HepG2 (cell line): ENCODE measurements around the gene ADAT3. TPM values are rescaled to one million over a fixed set of nuclear protein-coding genes. Genes with fewer than 3 reads are reported as not detected.

Source experiments
- BORCS8-MEF2B ChIP-seq: sonication (generic); formaldehyde crosslinking; IDR thresholded peaks from 2 replicates; pipeline ENCODE4 v1.8.0; 2022; ENCODE audit warnings: mild to moderate bottlenecking, missing genetic modification reagents
- CREM ChIP-seq, 2 experiments: sonication (generic) in 1 of 2; formaldehyde crosslinking in 1 of 2; IDR thresholded peaks; 2 replicates each; pipeline versions ENCODE4 v1.4.0 to v1.6.1; 2016 to 2020; ENCODE audit warnings: antibody characterized with exemption in 1 of 2, mild to moderate bottlenecking in 1 of 2, missing genetic modification reagents in 1 of 2
- GFI1 ChIP-seq: sonication (generic); formaldehyde crosslinking; IDR thresholded peaks from 2 replicates; pipeline ENCODE4 v1.5.0; 2020; ENCODE audit warnings: missing genetic modification reagents, mild to moderate bottlenecking, borderline replicate concordance
- KDM5B ChIP-seq: sonication (generic); formaldehyde crosslinking; IDR thresholded peaks from 2 replicates; pipeline ENCODE4 v1.4.0; 2020; ENCODE audit warnings: missing genetic modification reagents, mild to moderate bottlenecking, borderline replicate concordance
- KLF13 ChIP-seq: sonication (generic); formaldehyde crosslinking; IDR thresholded peaks from 2 replicates; pipeline ENCODE4 v1.4.0; 2020; ENCODE audit warnings: mild to moderate bottlenecking, missing genetic modification reagents
- KMT2B ChIP-seq: IDR thresholded peaks from 2 replicates; pipeline ENCODE4 v1.6.1; 2016; ENCODE audit warnings: missing genetic modification reagents, missing compliant biosample characterization
- PBX3 ChIP-seq: sonication (generic); formaldehyde crosslinking; IDR thresholded peaks from 2 replicates; pipeline ENCODE4 v1.8.1; 2023; ENCODE audit warnings: missing genetic modification reagents, inconsistent platforms, borderline replicate concordance
- SSRP1 ChIP-seq: IDR thresholded peaks from 2 replicates; pipeline ENCODE4 v1.6.1; 2016; ENCODE audit warnings: control low read depth
- STAG1 ChIP-seq: sonication (generic); formaldehyde crosslinking; IDR thresholded peaks from 2 replicates; pipeline ENCODE4 v1.4.0; 2020; ENCODE audit warnings: missing genetic modification reagents
- TBX3 ChIP-seq: fragments of 450-650 bp; IDR thresholded peaks from 2 replicates; pipeline ENCODE4 v1.6.1; 2017; ENCODE audit warnings: antibody characterized with exemption, mild to moderate bottlenecking, inconsistent platforms, borderline replicate concordance
- TFDP2 ChIP-seq: sonication (generic); formaldehyde crosslinking; IDR thresholded peaks from 2 replicates; pipeline ENCODE4 v1.4.0; 2020; ENCODE audit warnings: missing genetic modification reagents
- ZBTB26 ChIP-seq: IDR thresholded peaks from 2 replicates; pipeline ENCODE4 v1.6.1; 2016; ENCODE audit warnings: missing compliant biosample characterization, missing genetic modification reagents, borderline replicate concordance
- ZBTB3 ChIP-seq: sonication (generic); formaldehyde crosslinking; IDR thresholded peaks from 2 replicates; pipeline ENCODE4 v1.4.0; 2020; ENCODE audit warnings: low read depth, mild to moderate bottlenecking, moderate library complexity, missing genetic modification reagents, borderline replicate concordance
- ZFP82 ChIP-seq: sonication (generic); formaldehyde crosslinking; IDR thresholded peaks from 2 replicates; pipeline ENCODE4 v1.5.1; 2020; ENCODE audit warnings: mild to moderate bottlenecking, missing genetic modification reagents, borderline replicate concordance
- ZNF354B ChIP-seq: sonication (generic); formaldehyde crosslinking; IDR thresholded peaks from 2 replicates; pipeline ENCODE4 v1.8.0; 2022; ENCODE audit warnings: mild to moderate bottlenecking, missing genetic modification reagents
- ZNF503 ChIP-seq: sonication (generic); formaldehyde crosslinking; IDR thresholded peaks from 2 replicates; pipeline ENCODE4 v1.4.0; 2020; ENCODE audit warnings: missing genetic modification reagents
- ZNF687 ChIP-seq: sonication (generic); formaldehyde crosslinking; IDR thresholded peaks from 2 replicates; pipeline ENCODE4 v1.5.1; 2020; ENCODE audit warnings: mild to moderate bottlenecking, missing genetic modification reagents, moderate library complexity
- ZNF747 ChIP-seq: sonication (generic); formaldehyde crosslinking; IDR thresholded peaks from 2 replicates; pipeline ENCODE4 v1.8.1; 2023; ENCODE audit warnings: missing genetic modification reagents, mild to moderate bottlenecking, borderline replicate concordance
- ZZZ3 ChIP-seq: sonication (generic); formaldehyde crosslinking; IDR thresholded peaks from 2 replicates; pipeline ENCODE4 v1.4.0; 2020; ENCODE audit warnings: missing genetic modification reagents, mild to moderate bottlenecking, borderline replicate concordance
- polyA plus RNA-seq, 8 experiments: library from polyadenylated mRNA; depleted of rRNA in 3 of 8; stranded (reverse) in 7 of 8; unstranded in 1 of 8; fragments of >200 nt; fragmentation: Illumina TruSeq in 4 of 8; extraction: Trizol in 4 of 8; gene quantifications; 2 replicates each; pipeline versions ENCODE4 v1.2.1 to v1.2.3, GENCODE V29; 2011 to 2016; ENCODE audit warnings: low read depth in 4 of 8, missing spikeins in 1 of 8, mixed read lengths in 1 of 8; ENCODE audit not compliant: insufficient read depth in 1 of 8
- total RNA-seq, 5 experiments: library from RNA; depleted of rRNA; stranded (reverse); fragments of >200 nt; fragmentation: Illumina TruSeq; extraction: Trizol; gene quantifications; 2 replicates each; pipeline ENCODE4 v1.2.3, GENCODE V29; 2016; ENCODE audit warnings: low read depth in 1 of 5

Gene ADAT3
- total and polyA plus RNA-seq, 2 of the 13 experiments (the other 11 are each of a cell fraction or from before 2014, with no cell fraction given): 0.95 to 3.5 TPM

- TF ChIP-seq ZNF687 (CRISPR knock-in tag) (peak; percentile 83), ZNF747 (no peak), ZBTB26 (CRISPR knock-in tag) (0 out of 2 replicates have a peak, but pooled peaks have one; percentile 24), ZNF354B (CRISPR knock-in tag) (no peak), KDM5B (CRISPR knock-in tag) (no peak), BORCS8-MEF2B (peak; percentile 32; the same call in 1 of the 2 replicates), ZFP82 (CRISPR knock-in tag) (peak; percentile 56; the same call in 1 of the 2 replicates), GFI1 (CRISPR knock-in tag) (no peak), STAG1 (CRISPR knock-in tag) (peak; percentile 65), ZBTB3 (no peak), PBX3 (no peak), TBX3 (no peak), TFDP2 (CRISPR knock-in tag) (no peak; the same call in 1 of the 2 replicates), CREM (IDR thresholded peaks at IDR 0.05) (no peak), CREM (CRISPR knock-in tag; IDR thresholded peaks at IDR 0.05) (no peak), ZZZ3 (CRISPR knock-in tag) (no peak), ZNF503 (CRISPR knock-in tag) (no peak), KLF13 (CRISPR knock-in tag) (no peak; the same call in 1 of the 2 replicates), KMT2B (CRISPR knock-in tag) (no peak; the same call in 1 of the 2 replicates), SSRP1 (CRISPR knock-in tag) (no peak)
These were observed 40.6 kb upstream of the ADAT3 start (continued) for GRCh38 chr19:1864480-1865171.
